ENCODE measurements around the gene STEEP1. TPM values are rescaled to one million over a fixed set of nuclear protein-coding genes. Genes with fewer than 3 reads are reported as not detected.
A peak's percentile ranks its signal among the peaks of the same experiment; 100 is the strongest.

The STEEP1 gene
- total RNA-seq, 8 experiments from 2014 or later: 21.2 to 35.8 (median 27.0) TPM

DNA sequence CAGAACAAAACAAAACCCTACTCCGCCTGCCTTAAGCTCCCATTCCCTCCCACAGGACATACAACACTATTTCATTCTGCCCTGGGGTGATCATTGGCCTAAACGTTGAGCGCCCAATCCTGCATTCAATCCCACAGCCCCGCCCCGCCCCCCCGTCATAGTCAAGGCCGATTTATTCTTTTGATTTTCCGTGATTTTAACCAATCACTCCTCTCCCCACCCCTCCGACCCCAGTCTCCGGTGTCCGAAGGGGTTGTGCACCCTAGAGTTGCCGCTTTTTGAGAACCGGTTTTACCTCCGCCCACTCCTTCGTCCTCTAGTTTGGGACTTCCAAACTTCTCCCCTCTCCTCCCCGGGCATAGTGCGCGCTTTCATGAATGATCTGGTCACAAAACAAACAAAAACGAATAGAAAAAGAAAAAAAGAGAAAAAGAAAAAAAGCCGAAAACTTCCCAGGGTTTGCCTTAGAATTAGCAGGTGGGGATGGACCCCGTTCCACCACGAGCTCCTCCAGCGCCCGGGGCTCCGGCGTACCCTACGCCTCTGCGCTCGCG lies 8.7 kb upstream of the STEEP1 start:
- Histone ChIP-seq H3K4me3 (peak overlapping the region; percentile 56 to 94 (median 87)), H3K4me1 (replicated peaks in 1 of 2) (peaks cover 0 to 4% of the 10 kb centered on the region in 2 donors), H3K27ac (no peak overlapping the region)
- WGBS, 10 experiments: 0 to 30% (median 4%) methylated on average over 4 to 11 of the region's 30 CpGs; no CpG with 5 or more reads in 6 of the 10 experiments
- in situ Hi-C loops (cut with MboI; ENCODE audit: low pct_unique_long_range_greater_than_20kb in 2 of 9, low sequenced_read_pairs in 9 of 9, unreplicated experiment in 9 of 9): no loop called here
- ATAC-seq (replicated peaks in 6 of 8): peak; percentile 4 to 26 (median 11)

DNA sequence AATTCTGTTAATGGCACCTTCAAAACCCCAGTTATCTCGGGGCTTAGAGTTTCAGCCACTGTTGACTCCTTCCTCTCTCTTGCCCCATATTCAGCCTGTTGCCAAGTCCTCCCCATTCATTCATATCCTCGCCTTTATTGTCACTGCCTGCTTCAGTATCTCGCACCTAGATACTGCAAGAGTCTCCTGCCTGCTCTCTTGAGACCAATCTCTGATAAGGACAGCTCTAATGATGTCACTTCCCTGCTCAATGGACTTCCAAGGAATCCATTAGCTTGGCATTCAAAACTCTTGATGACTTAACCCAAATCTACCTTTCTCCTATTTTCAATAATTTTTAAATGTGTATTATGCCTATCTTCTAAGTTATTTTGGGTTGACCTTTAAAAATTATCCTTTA lies 8.0 kb upstream of the STEEP1 start:
- in situ Hi-C loops (cut with MboI; ENCODE audit: low pct_unique_long_range_greater_than_20kb in 2 of 9, low sequenced_read_pairs in 9 of 9, unreplicated experiment in 9 of 9): no loop called here
- Histone ChIP-seq H3K27ac (no peak overlapping the region), H3K4me1 (replicated peaks in 1 of 2) (peaks cover 0 to 4% of the 10 kb centered on the region in 2 donors), H3K4me3 (peak overlapping the region in 3 of 5 donors; percentile 65 to 94 (median 87))
- ATAC-seq (replicated peaks in 6 of 8): no peak
- WGBS, 10 experiments: 33 to 100% (median 83%) methylated on average over 1 to 2 of the region's 3 CpGs; no CpG with 5 or more reads in 4 of the 10 experiments

DNA sequence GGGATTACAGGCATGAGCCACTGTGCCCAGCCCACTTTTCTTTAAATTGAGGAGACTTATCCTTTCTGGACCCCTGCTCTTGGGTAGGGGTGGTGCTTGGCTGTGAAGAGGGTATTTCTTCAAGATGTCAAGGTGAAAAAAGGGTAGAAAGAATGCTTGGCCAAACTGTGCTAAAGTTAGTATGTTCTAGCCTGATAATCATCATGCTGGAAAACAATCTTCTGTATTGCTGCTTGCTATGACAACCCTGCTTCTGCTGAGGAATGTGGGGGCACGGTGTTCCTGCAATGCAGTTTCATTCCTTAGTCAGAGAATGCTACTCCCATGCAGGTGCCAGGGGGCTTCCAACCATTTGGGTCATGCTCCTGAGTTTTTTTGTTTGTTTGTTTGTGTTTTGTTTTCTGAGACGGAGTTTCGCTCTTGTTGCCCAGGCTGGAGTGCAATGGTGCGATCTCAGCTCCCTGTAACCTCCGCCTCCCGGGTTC lies 5.2 kb upstream of the STEEP1 start:
- in situ Hi-C loops (cut with MboI; ENCODE audit: low pct_unique_long_range_greater_than_20kb in 2 of 9, low sequenced_read_pairs in 9 of 9, unreplicated experiment in 9 of 9): no loop called here
- WGBS, 10 experiments: 67 to 87% methylated on average over 3 to 4 of the region's 6 CpGs; no CpG with 5 or more reads in 8 of the 10 experiments
- ATAC-seq (replicated peaks in 6 of 8): no peak
- H3K4me1 ChIP-seq (replicated peaks in 1 of 2): no peaks in the 10 kb centered on the region
- no peak overlapping the region for H3K27ac ChIP-seq
- H3K4me3 ChIP-seq: no peak overlapping the region

DNA sequence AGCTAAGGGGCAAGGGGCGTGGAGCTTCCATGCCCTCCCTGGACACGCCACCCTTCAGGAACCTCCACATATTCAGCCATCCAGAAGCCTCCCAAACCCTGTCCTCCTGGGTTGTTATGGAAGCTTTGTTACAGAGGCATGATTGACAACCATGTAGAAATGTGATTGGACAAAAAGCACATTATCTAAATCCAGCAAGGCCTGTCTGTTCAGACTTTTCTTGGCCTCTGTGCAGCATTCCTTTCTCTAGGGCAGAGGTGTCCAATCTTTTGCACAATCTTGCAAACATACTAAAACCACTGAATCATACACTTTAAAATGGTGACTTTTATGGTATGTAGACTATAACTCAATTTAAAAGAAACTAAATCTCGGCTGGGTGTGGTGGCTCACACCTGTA lies 12.7 kb downstream of the STEEP1 start:
- WGBS, 10 experiments: 63 to 100% methylated on average over 1 to 2 of the region's 3 CpGs; no CpG with 5 or more reads in 8 of the 10 experiments
- Histone ChIP-seq H3K27ac (no peak overlapping the region), H3K4me3 (no peak overlapping the region), H3K4me1 (replicated peaks in 1 of 2) (no peaks in the 10 kb centered on the region)
- in situ Hi-C loops (cut with MboI; ENCODE audit: low pct_unique_long_range_greater_than_20kb in 2 of 9, low sequenced_read_pairs in 9 of 9, unreplicated experiment in 9 of 9): no loop called here
- ATAC-seq (replicated peaks in 6 of 8): no peak

DNA sequence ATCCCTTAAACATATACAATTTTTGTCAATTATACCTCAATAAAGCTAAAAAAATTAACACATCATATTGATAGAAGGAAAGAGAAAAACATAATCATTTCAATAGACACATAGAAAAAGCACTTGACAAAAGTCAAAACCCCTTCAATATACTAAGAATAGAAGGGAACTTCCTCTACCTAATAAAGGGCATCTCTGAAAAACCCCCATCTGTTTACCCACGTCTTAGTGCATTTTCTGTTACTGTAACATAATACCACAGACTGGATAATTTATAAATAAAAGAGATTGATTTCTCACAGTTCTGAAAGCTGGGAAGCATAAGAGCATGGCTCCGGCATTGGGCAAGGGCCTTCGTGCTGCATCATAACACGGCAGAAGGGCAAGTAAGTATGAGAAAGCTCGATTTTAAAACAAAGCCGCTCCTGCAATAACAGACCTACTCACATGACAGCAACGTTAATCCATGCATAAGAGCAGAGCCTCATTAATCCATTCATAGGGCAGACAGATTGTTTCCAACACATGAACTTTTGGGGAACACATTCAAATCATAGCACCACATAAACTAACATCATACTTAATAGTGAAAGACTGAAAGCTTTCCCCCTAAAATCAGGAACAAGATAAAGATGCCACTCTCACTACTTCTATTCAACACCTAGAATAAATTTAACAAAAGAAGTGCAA lies 15.7 kb downstream of the STEEP1 start:
- 0 to 82% (median 16%) methylated on average over 1 to 7 of the region's 7 CpGs; no CpG with 5 or more reads in 5 of the 10 experiments for WGBS, 10 experiments

DNA sequence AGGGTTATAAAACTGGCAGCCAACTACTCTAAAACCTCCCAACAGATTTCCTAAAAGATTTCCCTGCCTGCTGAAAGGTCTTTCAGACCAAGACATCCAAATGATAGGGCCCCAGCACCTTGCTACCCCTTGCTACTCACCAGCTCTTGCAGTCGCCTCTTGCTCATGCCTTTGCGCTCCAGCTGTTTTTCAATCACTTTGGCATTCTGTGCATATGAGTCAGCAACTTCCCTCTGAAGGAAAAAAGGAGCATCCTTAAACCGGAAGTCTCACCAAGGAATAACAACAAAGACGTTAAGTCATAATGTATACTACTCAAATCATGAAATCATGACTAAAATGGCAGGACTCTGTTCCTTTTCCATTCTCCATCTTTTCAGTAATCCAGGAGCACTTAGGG lies 24.0 kb downstream of the STEEP1 start:
- 52 to 65% methylated on average over 2 to 4 of the region's 4 CpGs; no CpG with 5 or more reads in 8 of the 10 experiments for WGBS, 10 experiments
- Histone ChIP-seq H3K4me1 (replicated peaks in 1 of 2) (no peaks in the 10 kb centered on the region), H3K27ac (no peak overlapping the region), H3K4me3 (no peak overlapping the region)
- in situ Hi-C loops (cut with MboI; ENCODE audit: low pct_unique_long_range_greater_than_20kb in 2 of 9, low sequenced_read_pairs in 9 of 9, unreplicated experiment in 9 of 9): no loop called here
- peak in 2 of 8 experiments; percentile 57 to 75 for ATAC-seq (replicated peaks in 6 of 8)

More for the DNA sequence above, 15.7 kb downstream of the STEEP1 start:
- no peak for ATAC-seq (replicated peaks in 6 of 8)
- no peak overlapping the region for H3K27ac ChIP-seq
- in situ Hi-C loops (cut with MboI; ENCODE audit: low pct_unique_long_range_greater_than_20kb in 2 of 9, low sequenced_read_pairs in 9 of 9, unreplicated experiment in 9 of 9): no loop called here
- H3K4me3 ChIP-seq: no peak overlapping the region
- H3K4me1 ChIP-seq (replicated peaks in 1 of 2): no peaks in the 10 kb centered on the region

DNA sequence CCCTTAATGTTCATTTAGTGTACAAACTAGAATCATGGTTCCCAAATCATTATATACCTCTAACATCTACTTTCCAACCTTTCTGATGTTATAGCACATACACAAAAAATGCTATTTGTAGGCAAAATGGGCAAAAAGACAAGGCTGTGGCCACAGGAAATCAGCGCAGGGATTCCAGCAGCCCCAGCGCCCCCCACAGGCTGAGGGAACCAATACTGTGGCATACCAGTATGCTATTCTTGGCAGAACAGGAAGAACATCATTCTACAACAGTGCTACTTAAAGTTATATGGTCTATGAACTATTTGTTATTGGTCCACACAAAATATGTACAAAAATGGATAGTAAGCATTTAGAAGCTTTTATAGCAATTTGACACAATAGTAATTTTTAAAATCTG lies 25.3 kb downstream of the STEEP1 start:
- no peak for ATAC-seq (replicated peaks in 6 of 8)
- WGBS, 10 experiments: 40 to 80% methylated on average over 1 of the region's 2 CpGs; no CpG with 5 or more reads in 8 of the 10 experiments
- no peak overlapping the region for H3K27ac ChIP-seq
- no peaks in the 10 kb centered on the region for H3K4me1 ChIP-seq (replicated peaks in 1 of 2)
- in situ Hi-C loops (cut with MboI; ENCODE audit: low pct_unique_long_range_greater_than_20kb in 2 of 9, low sequenced_read_pairs in 9 of 9, unreplicated experiment in 9 of 9): no loop called here
- no peak overlapping the region for H3K4me3 ChIP-seq

DNA sequence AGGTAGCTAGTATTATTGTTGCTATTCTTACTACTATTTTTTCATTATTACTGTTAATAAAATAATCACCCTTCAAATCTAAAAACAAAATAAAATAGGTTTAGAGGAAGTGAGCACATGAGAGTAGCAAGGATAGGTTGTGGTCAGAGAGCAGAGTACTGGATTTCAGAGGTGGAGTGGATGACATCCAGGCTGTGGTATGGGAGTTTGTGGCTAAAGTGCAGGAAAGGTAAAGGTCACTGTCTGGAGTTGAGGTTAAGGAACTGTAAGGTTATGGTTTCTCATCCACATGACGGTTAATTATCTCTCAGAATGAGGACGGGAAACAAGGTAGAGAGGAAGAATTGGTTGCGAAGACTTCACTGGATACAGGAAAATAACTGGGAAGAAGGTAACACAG lies 27.7 kb downstream of the STEEP1 start:
- ATAC-seq (replicated peaks in 6 of 8): no peak
- Histone ChIP-seq H3K4me3 (no peak overlapping the region), H3K27ac (no peak overlapping the region), H3K4me1 (replicated peaks in 1 of 2) (no peaks in the 10 kb centered on the region)
- 19 to 100% (median 100%) methylated on average over 1 to 3 of the region's 3 CpGs; no CpG with 5 or more reads in 5 of the 10 experiments for WGBS, 10 experiments
- in situ Hi-C loops (cut with MboI; ENCODE audit: low pct_unique_long_range_greater_than_20kb in 2 of 9, low sequenced_read_pairs in 9 of 9, unreplicated experiment in 9 of 9): no loop called here

DNA sequence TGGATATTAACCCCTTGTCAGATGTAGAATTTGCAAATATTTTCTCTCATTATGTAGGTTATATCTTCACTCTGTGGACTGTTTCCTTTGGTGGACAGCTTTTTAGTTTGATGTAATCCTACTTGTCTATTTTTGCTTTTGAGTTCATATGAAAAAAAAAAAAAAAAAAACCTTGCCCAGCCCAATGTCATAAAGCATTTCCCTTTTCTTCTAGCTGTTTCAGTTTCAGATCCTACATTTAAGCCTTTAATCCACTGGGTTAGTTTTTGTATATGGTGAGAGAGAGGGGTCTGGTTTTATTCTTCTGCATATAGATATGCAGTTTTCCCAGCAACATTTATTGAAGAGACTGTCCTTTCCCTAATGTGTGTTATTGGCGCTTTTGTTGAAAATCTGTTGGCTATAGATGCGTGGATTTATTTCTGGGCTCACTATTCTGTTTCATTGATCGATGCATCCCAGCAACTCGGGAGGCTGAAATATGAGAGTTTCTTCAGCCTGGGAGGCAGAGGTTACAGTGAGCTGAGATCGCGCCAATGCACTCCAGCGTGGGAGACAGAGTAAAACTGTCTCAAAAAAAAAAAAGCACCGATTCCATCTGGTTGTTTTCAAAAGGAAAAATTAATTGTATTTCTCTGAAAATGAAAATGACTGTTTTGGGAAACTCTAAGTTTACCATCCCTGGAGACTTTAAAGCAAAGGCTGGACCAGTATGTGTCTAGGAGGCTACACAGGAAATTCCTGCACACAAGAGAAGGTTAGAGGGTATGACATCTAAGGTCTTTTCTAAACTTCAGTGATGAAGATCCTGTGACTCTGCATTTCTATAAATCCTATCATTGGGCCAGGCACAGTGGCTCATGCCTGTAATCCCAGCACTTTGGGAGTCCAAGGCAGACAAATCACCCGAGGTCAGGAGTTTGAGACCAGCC lies 35.6 kb downstream of the STEEP1 start:
- in situ Hi-C loops (cut with MboI; ENCODE audit: low pct_unique_long_range_greater_than_20kb in 2 of 9, low sequenced_read_pairs in 9 of 9, unreplicated experiment in 9 of 9): no loop called here
- no peak for ATAC-seq (replicated peaks in 6 of 8)
- no peak overlapping the region for H3K4me3 ChIP-seq
- no peaks in the 10 kb centered on the region for H3K4me1 ChIP-seq (replicated peaks in 1 of 2)
- H3K27ac ChIP-seq: no peak overlapping the region
- WGBS, 10 experiments: 43 to 100% (median 85%) methylated on average over 1 to 8 of the region's 9 CpGs

DNA sequence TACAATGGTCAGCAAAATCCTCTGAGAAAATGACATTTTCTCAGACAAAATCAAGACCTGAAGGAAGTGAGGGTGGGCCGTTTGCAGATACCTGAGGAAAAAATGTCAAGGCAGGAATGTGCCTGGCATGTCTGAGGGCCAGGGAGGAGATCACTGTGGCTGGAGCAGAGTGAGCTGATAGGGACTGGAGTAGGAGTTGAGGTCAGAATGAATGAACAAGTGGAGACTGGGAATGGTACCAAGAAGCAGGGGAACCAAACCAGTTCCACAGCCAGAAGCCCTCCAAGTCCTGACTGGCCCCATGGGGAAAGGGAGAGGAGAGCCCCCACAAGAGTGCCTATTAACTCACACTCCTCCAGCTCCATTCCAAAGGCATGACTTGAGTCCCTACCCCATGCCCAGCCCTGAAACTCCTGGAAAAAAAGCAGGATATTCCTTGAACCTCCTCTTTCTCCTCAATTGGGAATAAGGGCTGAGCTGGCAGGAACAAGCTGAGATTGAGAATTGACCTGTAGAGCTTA lies 41.5 kb downstream of the STEEP1 start:
- WGBS, 10 experiments: 50 to 60% methylated on average over 1 of the region's 1 CpG; no CpG with 5 or more reads in 8 of the 10 experiments
- no peak overlapping the region for H3K4me3 ChIP-seq
- no peak overlapping the region for H3K27ac ChIP-seq
- in situ Hi-C loops (cut with MboI; ENCODE audit: low pct_unique_long_range_greater_than_20kb in 2 of 9, low sequenced_read_pairs in 9 of 9, unreplicated experiment in 9 of 9): loop anchor here in 1 of 9 experiments (25.0 kb wide), 1 partner anchor 214 kb away; no protein-coding TSS in a partner anchor
- no peak for ATAC-seq (replicated peaks in 6 of 8)
- H3K4me1 ChIP-seq (replicated peaks in 1 of 2): no peaks in the 10 kb centered on the region

DNA sequence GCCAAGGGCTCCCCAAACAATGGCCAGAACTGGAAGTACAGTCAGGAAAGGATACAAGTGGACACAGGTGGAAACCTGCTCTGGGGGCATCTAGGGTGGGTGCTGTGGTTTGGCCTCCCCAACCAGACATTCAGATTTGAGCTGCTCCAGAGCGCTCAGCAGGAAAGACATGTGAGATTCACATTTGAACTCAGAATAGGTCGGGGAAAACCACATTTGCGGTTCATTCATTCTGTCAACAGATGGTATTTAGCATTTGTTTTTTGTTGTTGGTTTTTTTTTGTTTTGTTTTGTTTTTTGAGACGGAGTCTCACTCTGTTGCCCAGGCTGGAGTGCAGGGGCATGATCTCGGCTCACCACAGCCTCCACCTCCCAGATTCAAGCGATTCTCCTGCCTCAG lies 44.0 kb downstream of the STEEP1 start:
- Histone ChIP-seq H3K4me3 (no peak overlapping the region), H3K4me1 (replicated peaks in 1 of 2) (no peaks in the 10 kb centered on the region), H3K27ac (no peak overlapping the region)
- 40 to 100% (median 82%) methylated on average over 1 to 3 of the region's 6 CpGs; no CpG with 5 or more reads in 6 of the 10 experiments for WGBS, 10 experiments
- in situ Hi-C loops (cut with MboI; ENCODE audit: low pct_unique_long_range_greater_than_20kb in 2 of 9, low sequenced_read_pairs in 9 of 9, unreplicated experiment in 9 of 9): loop anchor here in 1 of 9 experiments (25.0 kb wide), 1 partner anchor 216 kb away; no protein-coding TSS in a partner anchor
- ATAC-seq (replicated peaks in 6 of 8): no peak

DNA sequence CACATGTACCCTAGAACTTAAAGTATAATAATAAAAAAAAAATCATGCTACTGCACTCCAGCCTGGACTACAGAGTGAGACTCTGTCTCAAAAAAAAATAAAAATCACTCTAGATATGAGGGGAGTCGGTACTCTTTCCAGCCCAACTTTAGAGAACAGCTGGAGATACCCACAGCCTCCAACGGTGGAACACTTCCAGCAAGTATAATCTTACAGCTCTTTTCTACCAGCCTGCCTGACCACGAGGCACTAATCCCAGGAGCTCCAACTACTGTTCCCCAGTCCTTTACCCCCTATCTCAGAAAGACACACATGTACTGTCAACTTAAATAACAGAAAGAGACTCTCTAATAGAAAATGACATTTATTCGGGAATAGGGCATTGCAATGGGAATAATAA lies 46.8 kb downstream of the STEEP1 start:
- H3K4me1 ChIP-seq (replicated peaks in 1 of 2): no peaks in the 10 kb centered on the region
- no peak overlapping the region for H3K27ac ChIP-seq
- ATAC-seq (replicated peaks in 6 of 8): no peak
- no peak overlapping the region for H3K4me3 ChIP-seq
- WGBS, 10 experiments: 10 to 100% (median 20%) methylated on average over 1 to 3 of the region's 4 CpGs; no CpG with 5 or more reads in 5 of the 10 experiments
- in situ Hi-C loops (cut with MboI; ENCODE audit: low pct_unique_long_range_greater_than_20kb in 2 of 9, low sequenced_read_pairs in 9 of 9, unreplicated experiment in 9 of 9): loop anchor here in 1 of 9 experiments (25.0 kb wide), 1 partner anchor 219 kb away; no protein-coding TSS in a partner anchor

Measured in motor neuron (in vitro differentiated cells).